Measurements from ENCODE around the gene PNLIPRP1. TPM values are rescaled to one million over a fixed set of nuclear protein-coding genes. Genes with fewer than 3 reads are reported as not detected.

PNLIPRP1 gene
- total and polyA plus RNA-seq, 2 experiments from 2014 or later = 0.21 TPM; not detected in 1

DNA sequence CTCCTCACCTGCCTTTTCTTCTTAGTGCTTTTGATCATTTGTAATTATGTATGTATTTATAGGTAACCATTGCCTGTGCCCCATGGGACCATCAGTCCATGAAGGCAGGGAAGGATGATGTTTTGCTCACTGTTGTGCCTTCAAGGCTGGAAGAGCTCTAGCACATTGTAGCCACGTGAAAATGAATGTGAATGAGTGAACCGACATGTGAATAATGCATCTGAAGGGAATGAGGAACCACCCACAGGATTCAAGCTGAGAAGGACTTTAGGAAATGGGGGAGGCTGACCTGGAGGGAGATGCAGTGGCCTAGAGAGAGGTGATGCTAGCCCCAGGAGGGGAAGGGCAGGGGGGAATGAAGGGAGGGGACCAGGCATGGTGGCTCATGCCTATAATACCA is 24.0 kb downstream of the PNLIPRP1 start (continued):
- TF ChIP-seq, protein P1, sequence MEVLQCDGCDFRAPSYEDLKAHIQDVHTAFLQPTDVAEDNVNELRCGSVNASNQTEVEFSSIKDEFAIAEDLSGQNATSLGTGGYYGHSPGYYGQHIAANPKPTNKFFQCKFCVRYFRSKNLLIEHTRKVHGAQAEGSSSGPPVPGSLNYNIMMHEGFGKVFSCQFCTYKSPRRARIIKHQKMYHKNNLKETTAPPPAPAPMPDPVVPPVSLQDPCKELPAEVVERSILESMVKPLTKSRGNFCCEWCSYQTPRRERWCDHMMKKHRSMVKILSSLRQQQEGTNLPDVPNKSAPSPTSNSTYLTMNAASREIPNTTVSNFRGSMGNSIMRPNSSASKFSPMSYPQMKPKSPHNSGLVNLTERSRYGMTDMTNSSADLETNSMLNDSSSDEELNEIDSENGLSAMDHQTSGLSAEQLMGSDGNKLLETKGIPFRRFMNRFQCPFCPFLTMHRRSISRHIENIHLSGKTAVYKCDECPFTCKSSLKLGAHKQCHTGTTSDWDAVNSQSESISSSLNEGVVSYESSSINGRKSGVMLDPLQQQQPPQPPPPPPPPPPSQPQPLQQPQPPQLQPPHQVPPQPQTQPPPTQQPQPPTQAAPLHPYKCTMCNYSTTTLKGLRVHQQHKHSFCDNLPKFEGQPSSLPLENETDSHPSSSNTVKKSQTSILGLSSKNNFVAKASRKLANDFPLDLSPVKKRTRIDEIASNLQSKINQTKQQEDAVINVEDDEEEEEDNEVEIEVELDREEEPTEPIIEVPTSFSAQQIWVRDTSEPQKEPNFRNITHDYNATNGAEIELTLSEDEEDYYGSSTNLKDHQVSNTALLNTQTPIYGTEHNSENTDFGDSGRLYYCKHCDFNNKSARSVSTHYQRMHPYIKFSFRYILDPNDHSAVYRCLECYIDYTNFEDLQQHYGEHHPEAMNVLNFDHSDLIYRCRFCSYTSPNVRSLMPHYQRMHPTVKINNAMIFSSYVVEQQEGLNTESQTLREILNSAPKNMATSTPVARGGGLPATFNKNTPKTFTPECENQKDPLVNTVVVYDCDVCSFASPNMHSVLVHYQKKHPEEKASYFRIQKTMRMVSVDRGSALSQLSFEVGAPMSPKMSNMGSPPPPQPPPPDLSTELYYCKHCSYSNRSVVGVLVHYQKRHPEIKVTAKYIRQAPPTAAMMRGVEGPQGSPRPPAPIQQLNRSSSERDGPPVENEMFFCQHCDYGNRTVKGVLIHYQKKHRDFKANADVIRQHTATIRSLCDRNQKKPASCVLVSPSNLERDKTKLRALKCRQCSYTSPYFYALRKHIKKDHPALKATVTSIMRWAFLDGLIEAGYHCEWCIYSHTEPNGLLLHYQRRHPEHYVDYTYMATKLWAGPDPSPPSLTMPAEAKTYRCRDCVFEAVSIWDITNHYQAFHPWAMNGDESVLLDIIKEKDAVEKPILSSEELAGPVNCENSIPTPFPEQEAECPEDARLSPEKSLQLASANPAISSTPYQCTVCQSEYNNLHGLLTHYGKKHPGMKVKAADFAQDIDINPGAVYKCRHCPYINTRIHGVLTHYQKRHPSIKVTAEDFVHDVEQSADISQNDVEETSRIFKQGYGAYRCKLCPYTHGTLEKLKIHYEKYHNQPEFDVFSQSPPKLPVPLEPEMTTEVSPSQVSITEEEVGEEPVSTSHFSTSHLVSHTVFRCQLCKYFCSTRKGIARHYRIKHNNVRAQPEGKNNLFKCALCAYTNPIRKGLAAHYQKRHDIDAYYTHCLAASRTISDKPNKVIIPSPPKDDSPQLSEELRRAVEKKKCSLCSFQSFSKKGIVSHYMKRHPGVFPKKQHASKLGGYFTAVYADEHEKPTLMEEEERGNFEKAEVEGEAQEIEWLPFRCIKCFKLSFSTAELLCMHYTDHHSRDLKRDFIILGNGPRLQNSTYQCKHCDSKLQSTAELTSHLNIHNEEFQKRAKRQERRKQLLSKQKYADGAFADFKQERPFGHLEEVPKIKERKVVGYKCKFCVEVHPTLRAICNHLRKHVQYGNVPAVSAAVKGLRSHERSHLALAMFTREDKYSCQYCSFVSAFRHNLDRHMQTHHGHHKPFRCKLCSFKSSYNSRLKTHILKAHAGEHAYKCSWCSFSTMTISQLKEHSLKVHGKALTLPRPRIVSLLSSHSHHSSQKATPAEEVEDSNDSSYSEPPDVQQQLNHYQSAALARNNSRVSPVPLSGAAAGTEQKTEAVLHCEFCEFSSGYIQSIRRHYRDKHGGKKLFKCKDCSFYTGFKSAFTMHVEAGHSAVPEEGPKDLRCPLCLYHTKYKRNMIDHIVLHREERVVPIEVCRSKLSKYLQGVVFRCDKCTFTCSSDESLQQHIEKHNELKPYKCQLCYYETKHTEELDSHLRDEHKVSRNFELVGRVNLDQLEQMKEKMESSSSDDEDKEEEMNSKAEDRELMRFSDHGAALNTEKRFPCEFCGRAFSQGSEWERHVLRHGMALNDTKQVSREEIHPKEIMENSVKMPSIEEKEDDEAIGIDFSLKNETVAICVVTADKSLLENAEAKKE (CRISPR knock-in tag; IDR thresholded peaks at IDR 0.05) = no peak
- TF ChIP-seq EZH2 (IDR thresholded peaks at IDR 0.05; ENCODE audit: low read depth, unreplicated experiment) (no peak), STAT1 (IDR thresholded peaks at IDR 0.05; ENCODE audit: unreplicated experiment) (no peak), CREB1 (CRISPR knock-in tag; IDR thresholded peaks at IDR 0.05; ENCODE audit: low read depth) (no peak)
- TF ChIP-seq, protein P2, sequence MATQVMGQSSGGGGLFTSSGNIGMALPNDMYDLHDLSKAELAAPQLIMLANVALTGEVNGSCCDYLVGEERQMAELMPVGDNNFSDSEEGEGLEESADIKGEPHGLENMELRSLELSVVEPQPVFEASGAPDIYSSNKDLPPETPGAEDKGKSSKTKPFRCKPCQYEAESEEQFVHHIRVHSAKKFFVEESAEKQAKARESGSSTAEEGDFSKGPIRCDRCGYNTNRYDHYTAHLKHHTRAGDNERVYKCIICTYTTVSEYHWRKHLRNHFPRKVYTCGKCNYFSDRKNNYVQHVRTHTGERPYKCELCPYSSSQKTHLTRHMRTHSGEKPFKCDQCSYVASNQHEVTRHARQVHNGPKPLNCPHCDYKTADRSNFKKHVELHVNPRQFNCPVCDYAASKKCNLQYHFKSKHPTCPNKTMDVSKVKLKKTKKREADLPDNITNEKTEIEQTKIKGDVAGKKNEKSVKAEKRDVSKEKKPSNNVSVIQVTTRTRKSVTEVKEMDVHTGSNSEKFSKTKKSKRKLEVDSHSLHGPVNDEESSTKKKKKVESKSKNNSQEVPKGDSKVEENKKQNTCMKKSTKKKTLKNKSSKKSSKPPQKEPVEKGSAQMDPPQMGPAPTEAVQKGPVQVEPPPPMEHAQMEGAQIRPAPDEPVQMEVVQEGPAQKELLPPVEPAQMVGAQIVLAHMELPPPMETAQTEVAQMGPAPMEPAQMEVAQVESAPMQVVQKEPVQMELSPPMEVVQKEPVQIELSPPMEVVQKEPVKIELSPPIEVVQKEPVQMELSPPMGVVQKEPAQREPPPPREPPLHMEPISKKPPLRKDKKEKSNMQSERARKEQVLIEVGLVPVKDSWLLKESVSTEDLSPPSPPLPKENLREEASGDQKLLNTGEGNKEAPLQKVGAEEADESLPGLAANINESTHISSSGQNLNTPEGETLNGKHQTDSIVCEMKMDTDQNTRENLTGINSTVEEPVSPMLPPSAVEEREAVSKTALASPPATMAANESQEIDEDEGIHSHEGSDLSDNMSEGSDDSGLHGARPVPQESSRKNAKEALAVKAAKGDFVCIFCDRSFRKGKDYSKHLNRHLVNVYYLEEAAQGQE (IDR thresholded peaks at IDR 0.05; ENCODE audit: unreplicated experiment) = no peak

All from GM23338 (cell line).